PC-3 (cell line): ENCODE data around the gene ABHD14A. TPM values are rescaled to one million over a fixed set of nuclear protein-coding genes. Genes with fewer than 3 reads are reported as not detected.

Experiments
- ATAC-seq: fragments of 200-7000 bp; cut with Tn5 transposase; 2 replicates; pipeline ENCODE4 v1.9.1; 2020; ENCODE audit warnings: mild to moderate bottlenecking, moderate library complexity
- BruUV-seq: library from RNA; stranded (reverse); fragments of 400-500 nt; replicated peaks from 2 replicates; lab custom pipeline; 2021; lab: Mats Ljungman, UMichigan
- CTCF ChIA-PET: fragments of 300-600 bp; sonication (Branson Sonifier 250); formaldehyde crosslinking; loops from one replicate; lab custom pipeline; 2022; ENCODE audit warnings: antibody characterized with exemption; lab: Charles Lee
- POLR2A ChIA-PET: fragments of 300-600 bp; sonication (Branson Sonifier 250); formaldehyde crosslinking; loops from one replicate; lab custom pipeline; 2022; ENCODE audit warnings: antibody characterized with exemption; ENCODE audit not compliant: unreplicated experiment; lab: Charles Lee
- DNase-seq: peaks from one replicate; pipeline ENCODE4 v3.0.0-alpha.2; 2015
- H2AFZ ChIP-seq: fragments of 300-600 bp; sonication (generic); 2 replicates; pipeline ENCODE4 v1.6.0; 2016; ENCODE audit warnings: antibody characterized with exemption, low read length
- H3F3A ChIP-seq: fragments of 300-600 bp; sonication (generic); one replicate; pipeline ENCODE4 v1.6.0; 2017; ENCODE audit warnings: antibody characterized with exemption, low read length, control low read depth, mild to moderate bottlenecking; ENCODE audit not compliant: unreplicated experiment
- H3K27ac ChIP-seq: fragments of 300-600 bp; sonication (generic); 2 replicates; pipeline ENCODE4 v1.5.1; 2016; ENCODE audit warnings: mild to moderate bottlenecking, low read length
- H3K27me3 ChIP-seq: fragments of 300-600 bp; sonication (generic); 2 replicates; pipeline ENCODE4 v1.6.1; 2016; ENCODE audit warnings: low read length, mixed read lengths
- H3K36me3 ChIP-seq: fragments of 300-600 bp; sonication (generic); 2 replicates; pipeline ENCODE4 v1.6.1; 2016; ENCODE audit warnings: low read depth, mixed run types, low read length, mixed read lengths
- H3K4me1 ChIP-seq: fragments of 300-600 bp; sonication (generic); 2 replicates; pipeline ENCODE4 v1.5.1; 2016; ENCODE audit warnings: low read length; ENCODE audit not compliant: insufficient read depth
- H3K4me2 ChIP-seq: fragments of 300-600 bp; sonication (generic); 2 replicates; pipeline ENCODE4 v1.6.0; 2016; ENCODE audit warnings: low read length
- H3K4me3 ChIP-seq: fragments of 300-600 bp; sonication (generic); 2 replicates; pipeline ENCODE4 v1.5.1; 2016; ENCODE audit warnings: mild to moderate bottlenecking, low read length, mixed read lengths
- H3K79me2 ChIP-seq: fragments of 300-600 bp; sonication (generic); 2 replicates; pipeline ENCODE4 v1.6.1; 2017; ENCODE audit warnings: low read length, mixed read lengths
- H3K9ac ChIP-seq: fragments of 300-600 bp; sonication (generic); 2 replicates; pipeline ENCODE4 v1.6.0; 2016; ENCODE audit warnings: mild to moderate bottlenecking, low read length
- H3K9me2 ChIP-seq: fragments of 300-600 bp; sonication (generic); replicated peaks from 2 replicates; pipeline ENCODE4 v1.6.1; 2016; ENCODE audit warnings: mixed run types, low read length, mixed read lengths
- H3K9me3 ChIP-seq: fragments of 300-600 bp; sonication (generic); 2 replicates; pipeline ENCODE4 v1.6.1; 2016; ENCODE audit warnings: low read length, mixed read lengths
- H4K20me1 ChIP-seq: fragments of 300-600 bp; sonication (generic); 2 replicates; pipeline ENCODE4 v1.6.1; 2016; ENCODE audit warnings: low read length, mixed read lengths
- EZH2 ChIP-seq: fragments of 300-600 bp; sonication (generic); IDR thresholded peaks from one replicate; pipeline ENCODE4 v1.6.1; 2017; ENCODE audit warnings: antibody characterized with exemption, mild to moderate bottlenecking, low read length; ENCODE audit not compliant: unreplicated experiment
- EZH2phosphoT487 ChIP-seq: fragments of 300-600 bp; sonication (generic); IDR thresholded peaks from 2 replicates; pipeline ENCODE4 v1.6.1; 2018; ENCODE audit warnings: mild to moderate bottlenecking, antibody characterized with exemption, low read length, borderline replicate concordance
- intact Hi-C: fragments of 100-400 bp; cut with micrococcal nuclease; formaldehyde crosslinking; loops from 2 replicates; pipeline ENCODE4 v1.9.0; 2023
- total RNA-seq: library from RNA; depleted of rRNA; stranded (reverse); fragments of >200 nt; gene quantifications from 2 replicates; pipeline ENCODE4 v1.2.3, GENCODE V29; 2014
- TF ChIP-seq, protein P1 (sequence below): fragments of 300-600 bp; sonication (generic); conservative IDR thresholded peaks from 2 replicates; pipeline ENCODE4 v1.5.1; 2017; ENCODE audit warnings: antibody characterized with exemption, low read depth, mild to moderate bottlenecking, low read length

Gene ABHD14A
- total RNA-seq, 1 experiment from 2014 or later: 23.4 TPM

DNA sequence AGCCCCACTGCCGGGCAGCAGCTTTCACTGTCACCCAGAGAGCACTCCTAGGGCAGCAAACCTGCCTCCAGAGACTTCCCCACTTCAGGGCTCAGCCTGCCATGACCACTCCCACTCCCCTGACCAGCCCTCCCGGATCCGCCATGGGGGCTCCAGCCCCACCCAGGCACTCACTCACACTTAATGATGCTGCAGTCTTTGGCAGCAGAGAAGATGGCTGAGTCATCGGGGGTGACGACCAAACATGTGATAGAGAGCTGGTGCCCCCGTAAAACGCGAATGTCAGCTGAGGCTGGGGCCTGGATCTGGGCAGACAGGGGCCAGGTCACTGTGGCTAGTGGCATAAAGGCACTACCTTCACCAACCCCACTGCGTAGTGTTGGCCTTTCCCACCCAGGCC, 37.9 kb upstream of the ABHD14A start:
- peak; percentile 30 for DNase-seq
- Histone ChIP-seq H3K4me3 (no peak overlapping the region), H3K9me2 (no peaks in the 10 kb centered on the region), H2AFZ (no peak overlapping the region), H3K9ac (no peak overlapping the region), H3K4me1 (peaks cover 19% of the 10 kb centered on the region), H3K27ac (no peak overlapping the region), H3K79me2 (peaks cover 40% of the 10 kb centered on the region), H3K27me3 (no peaks in the 10 kb centered on the region), H3K4me2 (no peak overlapping the region), H4K20me1 (peaks cover 28% of the 10 kb centered on the region), H3K36me3 (peaks cover 59% of the 10 kb centered on the region), H3F3A (no peaks in the 10 kb centered on the region), H3K9me3 (no peaks in the 10 kb centered on the region)
- no TSS peak for BruUV-seq
- TF ChIP-seq EZH2 (no peak), EZH2phosphoT487 (no peak)
- TF ChIP-seq, protein P1, sequence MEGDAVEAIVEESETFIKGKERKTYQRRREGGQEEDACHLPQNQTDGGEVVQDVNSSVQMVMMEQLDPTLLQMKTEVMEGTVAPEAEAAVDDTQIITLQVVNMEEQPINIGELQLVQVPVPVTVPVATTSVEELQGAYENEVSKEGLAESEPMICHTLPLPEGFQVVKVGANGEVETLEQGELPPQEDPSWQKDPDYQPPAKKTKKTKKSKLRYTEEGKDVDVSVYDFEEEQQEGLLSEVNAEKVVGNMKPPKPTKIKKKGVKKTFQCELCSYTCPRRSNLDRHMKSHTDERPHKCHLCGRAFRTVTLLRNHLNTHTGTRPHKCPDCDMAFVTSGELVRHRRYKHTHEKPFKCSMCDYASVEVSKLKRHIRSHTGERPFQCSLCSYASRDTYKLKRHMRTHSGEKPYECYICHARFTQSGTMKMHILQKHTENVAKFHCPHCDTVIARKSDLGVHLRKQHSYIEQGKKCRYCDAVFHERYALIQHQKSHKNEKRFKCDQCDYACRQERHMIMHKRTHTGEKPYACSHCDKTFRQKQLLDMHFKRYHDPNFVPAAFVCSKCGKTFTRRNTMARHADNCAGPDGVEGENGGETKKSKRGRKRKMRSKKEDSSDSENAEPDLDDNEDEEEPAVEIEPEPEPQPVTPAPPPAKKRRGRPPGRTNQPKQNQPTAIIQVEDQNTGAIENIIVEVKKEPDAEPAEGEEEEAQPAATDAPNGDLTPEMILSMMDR: no peak
- intact Hi-C loops: no loop called here
- ChIA-PET POLR2A (no interaction called here), CTCF (no interaction called here)
- no peak for ATAC-seq

DNA sequence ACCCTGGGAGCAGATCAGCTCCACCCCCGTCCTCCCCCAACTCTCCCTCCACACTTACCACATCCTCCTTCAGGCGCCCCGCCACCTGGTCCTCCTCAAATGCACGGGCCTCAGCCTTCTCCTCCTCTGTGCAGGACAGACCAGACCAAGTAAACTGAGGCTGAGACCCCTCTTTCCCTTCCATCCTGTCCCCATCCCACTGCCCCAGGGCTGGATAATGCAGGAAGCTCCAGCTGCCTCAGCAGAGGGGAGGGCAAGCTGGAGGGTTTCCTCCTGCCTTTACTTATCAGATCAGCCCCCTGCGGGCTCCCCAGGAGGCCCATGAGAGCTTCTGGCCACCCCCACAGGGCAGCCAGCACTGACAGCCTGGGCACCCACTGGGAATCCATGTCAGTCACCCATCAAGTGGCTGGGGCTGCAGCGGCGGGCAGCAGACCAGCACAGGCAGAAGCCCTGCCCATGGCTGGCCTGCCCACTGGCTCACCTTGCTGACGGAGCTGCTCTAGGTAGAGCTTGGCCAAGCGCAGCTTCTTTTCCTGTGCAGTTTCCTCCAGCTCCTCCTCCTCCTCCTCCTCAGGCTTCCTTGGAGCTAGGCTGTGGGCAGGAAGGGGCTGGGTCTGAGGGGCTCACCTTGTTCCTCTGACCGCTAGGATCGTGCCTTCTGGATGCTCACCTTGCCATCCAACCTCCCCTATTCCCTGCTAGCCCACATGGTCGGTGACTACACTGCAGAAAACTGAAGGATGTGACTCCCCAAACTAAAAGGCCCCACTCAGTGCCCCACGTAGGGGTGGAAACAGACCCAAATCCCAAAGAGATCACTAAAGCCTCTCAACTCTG, 37.0 kb upstream of the ABHD14A start:
- Histone ChIP-seq H3K4me2 (no peak overlapping the region), H3K36me3 (peaks cover 55% of the 10 kb centered on the region), H3K9me3 (no peaks in the 10 kb centered on the region), H3K79me2 (peaks cover 40% of the 10 kb centered on the region), H4K20me1 (peaks cover 28% of the 10 kb centered on the region), H3K9ac (no peak overlapping the region), H3K4me1 (peaks cover 26% of the 10 kb centered on the region), H2AFZ (no peak overlapping the region), H3K9me2 (no peaks in the 10 kb centered on the region), H3F3A (no peaks in the 10 kb centered on the region), H3K27me3 (no peaks in the 10 kb centered on the region), H3K27ac (no peak overlapping the region), H3K4me3 (no peak overlapping the region)
- intact Hi-C loops: no loop called here
- no TSS peak for BruUV-seq
- ATAC-seq (no peak), DNase-seq (no peak)
- ChIA-PET CTCF (no interaction called here), POLR2A (no interaction called here)
- no peak for TF ChIP-seq EZH2phosphoT487
- TF ChIP-seq EZH2: no peak
- TF ChIP-seq, protein P1: no peak

DNA sequence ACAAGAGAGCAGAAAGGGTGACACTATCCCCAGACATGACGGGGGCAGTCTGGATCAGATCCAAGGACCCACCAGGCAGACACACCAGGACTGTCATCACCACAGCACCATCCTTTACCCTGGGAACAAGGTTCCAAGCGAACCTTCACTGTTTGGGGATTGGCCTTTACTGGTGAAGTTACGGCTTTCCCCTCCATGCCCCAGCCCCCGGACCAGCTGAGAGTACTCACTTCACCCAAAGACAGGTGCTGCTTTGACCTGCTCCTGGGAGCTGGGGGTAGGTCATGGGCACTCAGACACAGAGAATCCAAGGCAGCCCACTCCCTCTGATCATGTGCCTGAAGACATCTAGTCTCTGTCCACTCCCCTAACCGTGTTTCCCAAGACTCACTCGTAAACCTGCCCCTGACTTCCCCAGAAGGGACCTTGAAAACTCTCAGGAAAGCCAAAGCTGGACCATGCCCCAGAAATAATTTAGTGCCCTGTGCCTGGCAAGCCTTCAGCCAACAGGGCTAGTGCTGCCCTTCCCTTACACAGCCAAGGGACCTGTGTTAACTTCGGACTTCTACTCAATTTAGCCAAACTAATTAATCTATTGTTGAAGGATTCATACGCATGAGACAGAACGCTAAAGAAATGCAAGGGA, 36.0 kb upstream of the ABHD14A start:
- H3K4me2 ChIP-seq: peak overlapping the region; percentile 85
- H3K9ac ChIP-seq: no peak overlapping the region
- CTCF ChIA-PET: no interaction called here

More for the DNA sequence above, 36.0 kb upstream of the ABHD14A start:
- Histone ChIP-seq H3K9me3 (no peaks in the 10 kb centered on the region), H3K9me2 (no peaks in the 10 kb centered on the region), H3K79me2 (peaks cover 40% of the 10 kb centered on the region), H3K27me3 (no peaks in the 10 kb centered on the region), H3F3A (no peaks in the 10 kb centered on the region), H3K36me3 (peaks cover 49% of the 10 kb centered on the region), H4K20me1 (peaks cover 28% of the 10 kb centered on the region), H3K27ac (no peak overlapping the region), H3K4me3 (peak overlapping the region; percentile 92; the same call in 1 of the 2 replicates), H3K4me1 (peaks cover 33% of the 10 kb centered on the region), H2AFZ (no peak overlapping the region)
- no peak for ATAC-seq
- TF ChIP-seq, protein P1: no peak
- TF ChIP-seq EZH2 (no peak), EZH2phosphoT487 (no peak)
- no TSS peak for BruUV-seq
- DNase-seq: no peak
- intact Hi-C loops: no loop called here
- POLR2A ChIA-PET: no interaction called here
